Endothelial cell of umbilical vein (primary cell): ENCODE measurements around the gene CUX1. TPM values are rescaled to one million over a fixed set of nuclear protein-coding genes. Genes with fewer than 3 reads are reported as not detected.

Experiments
- BruUV-seq: library from RNA; stranded (reverse); fragments of 400-500 nt; replicated peaks from 2 replicates; lab custom pipeline; 2021; lab: Mats Ljungman, UMichigan
- CTCF ChIA-PET: fragments of 300-600, 350-600 bp; sonication (Branson Sonifier 250); formaldehyde crosslinking; loops from one replicate; lab custom pipeline; 2021; ENCODE audit warnings: antibody characterized with exemption, inconsistent platforms; lab: Charles Lee
- POLR2A ChIA-PET: fragments of 300-600, 350-600 bp; sonication (Branson Sonifier 250); formaldehyde crosslinking; loops from one replicate; lab custom pipeline; 2021; ENCODE audit warnings: antibody characterized with exemption, inconsistent platforms; lab: Charles Lee
- DNase-seq: peaks from one replicate; pipeline ENCODE4 v3.0.0-alpha.2; 2011; ENCODE audit warnings: low read depth, low spot score
- FAIRE-seq: peaks from 2 replicates; lab custom pipeline; 2011; peaks lifted over from hg19 to GRCh38; lab: Jason Lieb, UNC
- H2AFZ ChIP-seq: 2 replicates; pipeline ENCODE4 v1.6.0; 2012; ENCODE audit warnings: low read depth, low read length, control low read depth, inconsistent platforms
- H3K27ac ChIP-seq: 2 replicates; pipeline ENCODE4 v1.5.1; 2011; ENCODE audit warnings: low read depth, mild to moderate bottlenecking, control low read depth, low read length, moderate library complexity; ENCODE audit not compliant: insufficient read depth
- H3K27me3 ChIP-seq, 2 experiments: 2 replicates each; pipeline versions ENCODE4 v1.6.0 to v1.6.1; 2011; ENCODE audit warnings: low read length in 2 of 2, mixed read lengths in 1 of 2; ENCODE audit not compliant: control insufficient read depth in 2 of 2, insufficient read depth in 2 of 2
- H3K36me3 ChIP-seq, 2 experiments: 2 replicates in 1 of 2; 3 replicates in 1 of 2; pipeline ENCODE4 v1.5.1; 2011; ENCODE audit warnings: low read length in 2 of 2, mild to moderate bottlenecking in 1 of 2, moderate library complexity in 1 of 2; ENCODE audit not compliant: control insufficient read depth in 2 of 2, insufficient read depth in 2 of 2; ENCODE audit errors: extremely low read depth in 1 of 2
- H3K4me1 ChIP-seq: 3 replicates; pipeline ENCODE4 v1.5.1; 2011; ENCODE audit warnings: mild to moderate bottlenecking, low read length; ENCODE audit not compliant: control insufficient read depth, insufficient read depth; ENCODE audit errors: extremely low read depth
- H3K4me2 ChIP-seq: 2 replicates; pipeline ENCODE4 v1.6.1; 2011; ENCODE audit warnings: low read length, control low read depth, mixed read lengths; ENCODE audit not compliant: insufficient read depth
- H3K4me3 ChIP-seq, 3 experiments: fragments of 200-600 bp in 1 of 3; sonication (generic), shearing (Covaris generic) in 1 of 3; replicated peaks in 1 of 3; 2 replicates each; pipeline ENCODE4 v1.5.1; 2011 to 2016; ENCODE audit warnings: control low read depth in 3 of 3, low read length in 3 of 3, mild to moderate bottlenecking in 2 of 3, inconsistent platforms in 1 of 3, low read depth in 1 of 3, moderate library complexity in 1 of 3; ENCODE audit not compliant: insufficient read depth in 1 of 3
- H3K79me2 ChIP-seq: 2 replicates; pipeline ENCODE4 v1.6.0; 2012; ENCODE audit warnings: low read length, inconsistent platforms; ENCODE audit not compliant: control insufficient read depth, insufficient read depth
- H3K9ac ChIP-seq: replicated peaks from 2 replicates; pipeline ENCODE3; 2011; ENCODE audit warnings: low read length, control low read depth; ENCODE audit not compliant: insufficient read depth; ENCODE audit errors: extremely low read depth
- H3K9me1 ChIP-seq: replicated peaks from 3 replicates; pipeline ENCODE4 v1.6.0; 2011; ENCODE audit warnings: mild to moderate bottlenecking, low read length; ENCODE audit not compliant: control insufficient read depth, insufficient read depth; ENCODE audit errors: extremely low read depth
- H3K9me3 ChIP-seq: replicated peaks from 2 replicates; pipeline ENCODE4 v1.5.1; 2012; ENCODE audit warnings: low read length, inconsistent platforms; ENCODE audit not compliant: control insufficient read depth, insufficient read depth
- H4K20me1 ChIP-seq: replicated peaks from 2 replicates; pipeline ENCODE3; 2011; ENCODE audit warnings: mild to moderate bottlenecking, low read length; ENCODE audit not compliant: control insufficient read depth, insufficient read depth; ENCODE audit errors: extremely low read depth
- EZH2 ChIP-seq: IDR thresholded peaks from 2 replicates; pipeline ENCODE4 v1.6.1; 2012; ENCODE audit warnings: borderline replicate concordance, low read depth, mild to moderate bottlenecking, moderate library complexity, low read length, inconsistent platforms; ENCODE audit not compliant: severe bottlenecking
- FOS ChIP-seq: IDR thresholded peaks from 2 replicates; pipeline ENCODE4 v1.6.1; 2011; ENCODE audit warnings: mild to moderate bottlenecking, low read length, moderate library complexity, borderline replicate concordance; ENCODE audit not compliant: insufficient read depth
- GATA2 ChIP-seq: IDR thresholded peaks from 2 replicates; pipeline ENCODE4 v1.7.0; 2011; ENCODE audit warnings: low read depth, mild to moderate bottlenecking, moderate library complexity, mixed read lengths, low read length; ENCODE audit not compliant: insufficient read length, insufficient read depth
- JUN ChIP-seq: IDR thresholded peaks from 2 replicates; pipeline ENCODE4 v1.6.1; 2011; ENCODE audit warnings: borderline replicate concordance, low read depth; ENCODE audit not compliant: insufficient read length, insufficient read depth
- MYC ChIP-seq: IDR thresholded peaks from one replicate; pipeline ENCODE4 v1.6.1; 2011; ENCODE audit warnings: mild to moderate bottlenecking, low read depth, low read length
- POLR2A ChIP-seq: IDR thresholded peaks from 2 replicates; pipeline ENCODE4 v1.6.1; 2012; ENCODE audit warnings: low read depth, mild to moderate bottlenecking, control low read depth, low read length
- POLR2AphosphoS5 ChIP-seq: IDR thresholded peaks from 2 replicates; pipeline ENCODE4 v1.6.1; 2012; ENCODE audit warnings: low read depth, mild to moderate bottlenecking, control low read depth, low read length, moderate library complexity; ENCODE audit not compliant: insufficient read depth
- dilution Hi-C: fragments of 300-500 bp; cut with MboI; formaldehyde crosslinking; loops from one replicate; pipeline ENCODE4 v1.15.0; 2019; ENCODE audit warnings: low sequenced_read_pairs; ENCODE audit not compliant: extremely low pct_ligation_motif_present
- intact Hi-C: fragments of 100-400 bp; cut with micrococcal nuclease; formaldehyde crosslinking; loops from one replicate; pipeline ENCODE4 v1.10.0; 2022
- polyA plus RNA-seq, 4 experiments: library from polyadenylated mRNA; depleted of rRNA in 3 of 4; stranded (reverse) in 3 of 4; unstranded in 1 of 4; fragments of >200 nt; gene quantifications; 2 replicates each; pipeline versions ENCODE4 v1.2.1 to v1.2.3, GENCODE V29; 2011 to 2012; ENCODE audit warnings: missing spikeins in 1 of 4
- total RNA-seq: library from RNA; stranded (reverse); gene quantifications from 2 replicates; pipeline ENCODE4 v1.2.3, GENCODE V29; 2021
- TF ChIP-seq, protein P1 (sequence below): IDR thresholded peaks from 2 replicates; pipeline ENCODE4 v1.6.1; 2011; ENCODE audit not compliant: insufficient read depth, insufficient read length
- TF ChIP-seq, protein P2 (sequence below), 2 donors: IDR thresholded peaks; 1 replicate in 1 of 2; 2 replicates in 1 of 2; pipeline ENCODE4 v1.5.1; 2011; ENCODE audit warnings: low read length in 2 of 2, mild to moderate bottlenecking in 2 of 2, moderate library complexity in 2 of 2, control low read depth in 1 of 2, inconsistent platforms in 1 of 2, low read depth in 1 of 2; ENCODE audit not compliant: insufficient read depth in 1 of 2; ENCODE audit errors: extremely low read depth in 1 of 2

CUX1 gene
- total and polyA plus RNA-seq, 2 donors (not counting 3 experiments of a cell fraction or from before 2014, with no cell fraction given), result 13.8 to 49.8 TPM

DNA sequence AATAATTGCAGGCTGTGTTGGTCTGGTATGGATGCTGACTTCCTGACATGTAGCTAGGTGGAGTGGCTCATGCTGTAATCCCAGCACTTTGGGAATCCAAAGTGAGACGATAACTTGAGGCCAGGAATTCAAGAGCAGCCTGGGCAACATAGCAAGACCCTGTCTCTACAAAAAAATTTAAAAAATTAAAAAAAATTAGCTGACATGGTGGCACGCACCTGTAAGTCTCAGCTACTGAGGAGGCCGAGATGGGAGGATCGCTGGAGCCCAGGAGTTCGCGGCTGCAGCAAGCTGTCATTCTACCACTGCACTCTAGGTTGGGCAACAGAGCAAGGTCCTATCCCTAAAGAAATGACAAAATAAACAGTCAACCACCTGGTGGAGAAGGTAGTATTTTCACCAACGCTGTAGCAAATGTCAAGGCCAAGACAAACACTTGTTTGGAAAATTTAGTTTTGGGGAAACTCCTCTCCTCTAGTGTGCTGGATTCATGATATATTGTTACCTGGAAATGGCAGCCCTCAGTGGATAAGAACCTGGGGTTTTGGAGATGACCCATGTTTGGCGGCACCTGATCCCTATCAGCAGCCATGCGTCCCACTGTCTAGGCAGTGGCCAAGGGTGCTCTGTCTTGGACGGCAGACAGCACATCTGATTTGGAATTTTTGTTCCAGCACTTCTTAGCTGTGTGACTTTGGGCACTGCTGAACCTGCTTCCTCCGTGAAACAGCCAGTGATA, 29.5 kb downstream of the CUX1 start:
- CTCF ChIA-PET, result interaction anchor here (1.3 kb wide), 1 partner anchor 9 kb away, joined by 3 read pairs; no protein-coding TSS in a partner anchor
- H3K4me2 ChIP-seq, result no peak overlapping the region
- no peaks in the 10 kb centered on the region for H3K9me1 ChIP-seq
- FAIRE-seq, result no peak
- BruUV-seq, result no TSS peak
- H2AFZ ChIP-seq, result no peak overlapping the region
- no peak overlapping the region for H3K27ac ChIP-seq
- no peak overlapping the region for H3K4me3 ChIP-seq
- no peak for DNase-seq
- H3K79me2 ChIP-seq, result peaks cover 18% of the 10 kb centered on the region
- intact Hi-C loops, result no loop called here
- peaks cover 5% of the 10 kb centered on the region for H3K9me3 ChIP-seq
- POLR2A ChIA-PET, result interaction anchor here (0.6 kb wide), 1 partner anchor 8 kb away, joined by 5 read pairs; no protein-coding TSS in a partner anchor
- H3K27me3 ChIP-seq, result no peaks in the 10 kb centered on the region
- dilution Hi-C loops, result no loop called here
- TF ChIP-seq, protein P1, sequence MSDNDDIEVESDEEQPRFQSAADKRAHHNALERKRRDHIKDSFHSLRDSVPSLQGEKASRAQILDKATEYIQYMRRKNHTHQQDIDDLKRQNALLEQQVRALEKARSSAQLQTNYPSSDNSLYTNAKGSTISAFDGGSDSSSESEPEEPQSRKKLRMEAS, result no peak
- TF ChIP-seq EZH2 (no peak), JUN (no peak), FOS (no peak), POLR2AphosphoS5 (no peak), GATA2 (no peak), MYC (no peak), POLR2A (no peak)
- TF ChIP-seq, protein P2, sequence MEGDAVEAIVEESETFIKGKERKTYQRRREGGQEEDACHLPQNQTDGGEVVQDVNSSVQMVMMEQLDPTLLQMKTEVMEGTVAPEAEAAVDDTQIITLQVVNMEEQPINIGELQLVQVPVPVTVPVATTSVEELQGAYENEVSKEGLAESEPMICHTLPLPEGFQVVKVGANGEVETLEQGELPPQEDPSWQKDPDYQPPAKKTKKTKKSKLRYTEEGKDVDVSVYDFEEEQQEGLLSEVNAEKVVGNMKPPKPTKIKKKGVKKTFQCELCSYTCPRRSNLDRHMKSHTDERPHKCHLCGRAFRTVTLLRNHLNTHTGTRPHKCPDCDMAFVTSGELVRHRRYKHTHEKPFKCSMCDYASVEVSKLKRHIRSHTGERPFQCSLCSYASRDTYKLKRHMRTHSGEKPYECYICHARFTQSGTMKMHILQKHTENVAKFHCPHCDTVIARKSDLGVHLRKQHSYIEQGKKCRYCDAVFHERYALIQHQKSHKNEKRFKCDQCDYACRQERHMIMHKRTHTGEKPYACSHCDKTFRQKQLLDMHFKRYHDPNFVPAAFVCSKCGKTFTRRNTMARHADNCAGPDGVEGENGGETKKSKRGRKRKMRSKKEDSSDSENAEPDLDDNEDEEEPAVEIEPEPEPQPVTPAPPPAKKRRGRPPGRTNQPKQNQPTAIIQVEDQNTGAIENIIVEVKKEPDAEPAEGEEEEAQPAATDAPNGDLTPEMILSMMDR (IDR thresholded peaks at IDR 0.05; ENCODE audit: extremely low read depth in 1 of 2, insufficient read depth in 1 of 2, low read depth in 1 of 2, low read length in 2 of 2), result no peak
- no peaks in the 10 kb centered on the region for H4K20me1 ChIP-seq
- no peaks in the 10 kb centered on the region for H3K4me1 ChIP-seq
- H3K9ac ChIP-seq, result no peak overlapping the region
- H3K36me3 ChIP-seq, result no peaks in the 10 kb centered on the region
